ENCODE data around the gene SHANK3.

The SHANK3 gene

GRCh38 chr22:50678651-50679521, 6.3 kb downstream of the SHANK3 start:
- DNase-seq (ENCODE audit: low read depth), result no peak

GRCh38 chr22:50683086-50683993, 10.7 kb downstream of the SHANK3 start:
- DNase-seq (ENCODE audit: low read depth), result no peak
- H3K4me3 ChIP-seq (ENCODE audit: low read depth, low read length), result no peak overlapping the region
- in situ Hi-C loops (cut with HindIII; ENCODE audit: low sequenced_read_pairs), result no loop called here
- TF ChIP-seq CTCF (IDR thresholded peaks at IDR 0.05; ENCODE audit: low read depth, low read length, missing control alignments), result no peak

More at GRCh38 chr22:50678651-50679521, 6.3 kb downstream of the SHANK3 start:
- H3K4me3 ChIP-seq (ENCODE audit: low read depth, low read length), result no peak overlapping the region
- in situ Hi-C loops (cut with HindIII; ENCODE audit: low sequenced_read_pairs), result no loop called here
- TF ChIP-seq CTCF (IDR thresholded peaks at IDR 0.05; ENCODE audit: low read depth, low read length, missing control alignments), result no peak

- H3K4me3 ChIP-seq (ENCODE audit: low read depth, low read length), result no peak overlapping the region
- TF ChIP-seq CTCF (IDR thresholded peaks at IDR 0.05; ENCODE audit: low read depth, low read length, missing control alignments), result no peak
- DNase-seq (ENCODE audit: low read depth), result no peak
- in situ Hi-C loops (cut with HindIII; ENCODE audit: low sequenced_read_pairs), result no loop called here
Measured at GRCh38 chr22:50683994-50684371, 11.4 kb downstream of the SHANK3 start.

- DNase-seq (ENCODE audit: low read depth), result no peak
- in situ Hi-C loops (cut with HindIII; ENCODE audit: low sequenced_read_pairs), result no loop called here
- no peak for TF ChIP-seq CTCF (IDR thresholded peaks at IDR 0.05; ENCODE audit: low read depth, low read length, missing control alignments)
- no peak overlapping the region for H3K4me3 ChIP-seq (ENCODE audit: low read depth, low read length)
Measured at GRCh38 chr22:50684501-50684900, 11.9 kb downstream of the SHANK3 start.

GRCh38 chr22:50684986-50685385, 12.4 kb downstream of the SHANK3 start:
- peak; percentile 2 for TF ChIP-seq CTCF (IDR thresholded peaks at IDR 0.05; ENCODE audit: low read depth, low read length, missing control alignments)
- DNase-seq (ENCODE audit: low read depth), result peak; percentile 48
- no peak overlapping the region for H3K4me3 ChIP-seq (ENCODE audit: low read depth, low read length)
- in situ Hi-C loops (cut with HindIII; ENCODE audit: low sequenced_read_pairs), result no loop called here

- H3K4me3 ChIP-seq (ENCODE audit: low read depth, low read length), result no peak overlapping the region
- in situ Hi-C loops (cut with HindIII; ENCODE audit: low sequenced_read_pairs), result no loop called here
- no peak for DNase-seq (ENCODE audit: low read depth)
- no peak for TF ChIP-seq CTCF (IDR thresholded peaks at IDR 0.05; ENCODE audit: low read depth, low read length, missing control alignments)
Measured at GRCh38 chr22:50686794-50687193, 14.2 kb downstream of the SHANK3 start.

All from astrocyte of the cerebellum (primary cell).